Lung (tissue), 12 donors: ENCODE results near the gene TBX1. TPM values are rescaled to one million over a fixed set of nuclear protein-coding genes. Genes with fewer than 3 reads are reported as not detected.

Source experiments
- ATAC-seq: fragments of 200-7000 bp; cut with Tn5 transposase; one replicate; pipeline ENCODE4 v1.9.1; 2020; ENCODE audit warnings: moderate number of reproducible peaks; ENCODE audit not compliant: insufficient read depth, low FRiP score
- DNase-seq, 3 donors: peaks; one replicate each; pipeline ENCODE4 v3.0.0-alpha.2; 2013 to 2017
- H3K27ac ChIP-seq, 2 donors: one replicate each; pipeline ENCODE4 v1.5.1; 2013; ENCODE audit warnings: mild to moderate bottlenecking in 2 of 2, moderate library complexity in 2 of 2, control low read depth in 1 of 2, inconsistent platforms in 1 of 2, low read depth in 1 of 2, low read length in 1 of 2
- H3K27me3 ChIP-seq, 3 donors: one replicate each; pipeline ENCODE4 v1.5.1; 2013; ENCODE audit warnings: low read length in 2 of 3; ENCODE audit not compliant: control insufficient read depth in 3 of 3, insufficient read depth in 3 of 3
- H3K36me3 ChIP-seq, 4 donors: one replicate each; pipeline ENCODE4 v1.5.1; 2013; ENCODE audit warnings: low read length in 4 of 4, mild to moderate bottlenecking in 1 of 4, moderate library complexity in 1 of 4; ENCODE audit not compliant: control insufficient read depth in 4 of 4, insufficient read depth in 4 of 4
- H3K4me1 ChIP-seq, 5 donors: one replicate each; pipeline ENCODE4 v1.5.1; 2013; ENCODE audit warnings: low read length in 5 of 5, mild to moderate bottlenecking in 2 of 5, moderate library complexity in 1 of 5; ENCODE audit not compliant: control insufficient read depth in 5 of 5, insufficient read depth in 5 of 5
- H3K4me3 ChIP-seq: one replicate; pipeline ENCODE4 v1.5.1; 2013; ENCODE audit warnings: mild to moderate bottlenecking, control low read depth, moderate library complexity
- H3K9ac ChIP-seq, 2 donors: one replicate each; pipeline ENCODE4 v1.5.1; 2013; ENCODE audit warnings: low read length in 2 of 2, control low read depth in 1 of 2; ENCODE audit not compliant: insufficient read depth in 1 of 2
- H3K9me3 ChIP-seq, 4 donors: one replicate each; pipeline ENCODE4 v1.5.1; 2013; ENCODE audit warnings: low read length in 3 of 4, mild to moderate bottlenecking in 1 of 4, moderate library complexity in 1 of 4; ENCODE audit not compliant: control insufficient read depth in 4 of 4, insufficient read depth in 3 of 4
- CTCF ChIP-seq: IDR thresholded peaks from 2 replicates; pipeline ENCODE4 v1.5.1; 2012; ENCODE audit warnings: mild to moderate bottlenecking; ENCODE audit errors: control extremely low read depth, extremely low read depth
- WGBS, 2 donors: extraction: QIAGEN DNeasy Blood & Tissue Kit; methylation state at CpG; one replicate each; pipeline ENCODE4 v1.1.7; 2013; 5-methylcytosine and 5-hydroxymethylcytosine counted together
- polyA plus RNA-seq, 2 donors: library from polyadenylated mRNA; stranded (reverse); fragments of 200-250 nt; gene quantifications; one replicate each; pipeline ENCODE4 v1.2.1, GENCODE V29; 2013
- total RNA-seq, 2 donors: library from RNA; depleted of rRNA in 1 of 2; stranded (reverse); fragments of >200 nt in 1 of 2; gene quantifications; one replicate each; pipeline ENCODE4 v1.2.1, GENCODE V29; 2014 to 2021
- donor health status: control.
- donor health status: control.
- donor health status: Bipolar disorder and iron deficiency.
- donor health status: healthy.
- donor health status: DM: yes; HTN: yes; CAD: no.

TBX1 gene
- total and polyA plus RNA-seq, 4 donors: 2.3 to 19.3 (median 4.5) TPM

GRCh38 chr22:19739911-19740449 is 20.6 kb upstream of the TBX1 start:
- Histone ChIP-seq H3K9ac (no peak overlapping the region), H3K27ac (no peak overlapping the region), H3K27me3 (no peaks in the 10 kb centered on the region), H3K4me1 (peaks cover 0 to 30% (median 0%) of the 10 kb centered on the region in 5 donors), H3K36me3 (no peaks in the 10 kb centered on the region), H3K9me3 (no peaks in the 10 kb centered on the region), H3K4me3 (no peak overlapping the region)
- no peak for TF ChIP-seq CTCF
- ATAC-seq (no peak), DNase-seq (no peak)
- 91% methylated on average over 7 of the region's 7 CpGs for WGBS, 2 donors

- DNase-seq (no peak), ATAC-seq (no peak)
- Histone ChIP-seq H3K9ac (no peak overlapping the region), H3K4me3 (no peak overlapping the region), H3K9me3 (no peaks in the 10 kb centered on the region), H3K27me3 (no peaks in the 10 kb centered on the region), H3K4me1 (peaks cover 0 to 35% (median 0%) of the 10 kb centered on the region in 5 donors), H3K36me3 (no peaks in the 10 kb centered on the region), H3K27ac (no peak overlapping the region)
- TF ChIP-seq CTCF: no peak
- WGBS, 2 donors: 91 to 94% methylated on average over 15 of the region's 15 CpGs
Measured at GRCh38 chr22:19740586-19740985, 20.0 kb upstream of the TBX1 start.

- Histone ChIP-seq H3K27me3 (no peaks in the 10 kb centered on the region), H3K9ac (no peak overlapping the region), H3K4me3 (no peak overlapping the region), H3K36me3 (no peaks in the 10 kb centered on the region), H3K9me3 (no peaks in the 10 kb centered on the region), H3K4me1 (peaks cover 0 to 40% (median 0%) of the 10 kb centered on the region in 5 donors), H3K27ac (no peak overlapping the region)
- 94 to 97% methylated on average over 7 of the region's 7 CpGs for WGBS, 2 donors
- ATAC-seq (no peak), DNase-seq (no peak)
- no peak for TF ChIP-seq CTCF
Measured at GRCh38 chr22:19741053-19741452, 19.5 kb upstream of the TBX1 start.
